Nephron progenitor cell (in vitro differentiated cells): ENCODE measurements around the gene GLDN.

Source experiments
- DNase-seq: peaks from one replicate; pipeline ENCODE4 v3.0.0; 2021
- H3K27ac Mint-ChIP-seq: 2 replicates; pipeline ENCODE4 v1.8.0; 2021; ENCODE audit warnings: mild to moderate bottlenecking, moderate library complexity, mixed read lengths
- H3K27me3 Mint-ChIP-seq: 2 replicates; pipeline ENCODE4 v1.8.0; 2021; ENCODE audit warnings: mild to moderate bottlenecking, low read depth, mixed read lengths; ENCODE audit not compliant: poor library complexity
- H3K36me3 Mint-ChIP-seq: 2 replicates; pipeline ENCODE4 v1.8.0; 2021; ENCODE audit warnings: low read depth, mixed read lengths
- H3K4me1 Mint-ChIP-seq: 2 replicates; pipeline ENCODE4 v1.8.0; 2021; ENCODE audit warnings: mixed read lengths
- H3K4me3 Mint-ChIP-seq: 2 replicates; pipeline ENCODE4 v1.8.0; 2021; ENCODE audit warnings: mild to moderate bottlenecking, moderate library complexity, mixed read lengths
- H3K9me3 Mint-ChIP-seq: 2 replicates; pipeline ENCODE4 v1.8.0; 2021; ENCODE audit warnings: mild to moderate bottlenecking, moderate library complexity, mixed read lengths
- TF ChIP-seq, protein P1 (sequence below): fragments of 200-600 bp; sonication (generic); IDR thresholded peaks from 2 replicates; pipeline ENCODE4 v1.5.0; 2021; ENCODE audit warnings: antibody characterized with exemption

Gene GLDN

DNA sequence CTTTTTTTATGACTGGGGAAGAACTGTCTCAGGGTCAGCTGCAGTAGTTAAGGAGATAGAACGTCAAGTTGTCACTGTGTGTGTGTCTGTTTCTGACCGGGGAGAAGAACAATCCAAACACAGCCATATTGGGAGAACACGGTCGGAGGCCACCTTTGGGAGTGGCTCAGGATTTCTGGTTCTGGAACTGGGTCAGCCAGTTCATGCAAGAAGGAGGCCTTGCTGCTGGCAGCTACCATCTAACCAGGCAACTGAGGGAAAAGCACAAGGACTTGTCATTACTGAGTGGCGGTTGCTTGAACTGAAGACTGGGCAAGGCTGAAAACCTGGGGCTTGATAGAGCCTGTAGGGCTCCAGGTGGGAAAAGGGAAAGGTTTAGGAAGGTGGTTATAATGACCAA, 24.6 kb downstream of the GLDN start:
- no peaks in the 10 kb centered on the region for H3K9me3 Mint-ChIP-seq
- no peak overlapping the region for H3K27ac Mint-ChIP-seq
- DNase-seq: no peak
- H3K27me3 Mint-ChIP-seq: peaks cover 3% of the 10 kb centered on the region
- no peaks in the 10 kb centered on the region for H3K36me3 Mint-ChIP-seq
- peaks cover 16% of the 10 kb centered on the region for H3K4me1 Mint-ChIP-seq
- H3K4me3 Mint-ChIP-seq: no peak overlapping the region
- TF ChIP-seq, protein P1, sequence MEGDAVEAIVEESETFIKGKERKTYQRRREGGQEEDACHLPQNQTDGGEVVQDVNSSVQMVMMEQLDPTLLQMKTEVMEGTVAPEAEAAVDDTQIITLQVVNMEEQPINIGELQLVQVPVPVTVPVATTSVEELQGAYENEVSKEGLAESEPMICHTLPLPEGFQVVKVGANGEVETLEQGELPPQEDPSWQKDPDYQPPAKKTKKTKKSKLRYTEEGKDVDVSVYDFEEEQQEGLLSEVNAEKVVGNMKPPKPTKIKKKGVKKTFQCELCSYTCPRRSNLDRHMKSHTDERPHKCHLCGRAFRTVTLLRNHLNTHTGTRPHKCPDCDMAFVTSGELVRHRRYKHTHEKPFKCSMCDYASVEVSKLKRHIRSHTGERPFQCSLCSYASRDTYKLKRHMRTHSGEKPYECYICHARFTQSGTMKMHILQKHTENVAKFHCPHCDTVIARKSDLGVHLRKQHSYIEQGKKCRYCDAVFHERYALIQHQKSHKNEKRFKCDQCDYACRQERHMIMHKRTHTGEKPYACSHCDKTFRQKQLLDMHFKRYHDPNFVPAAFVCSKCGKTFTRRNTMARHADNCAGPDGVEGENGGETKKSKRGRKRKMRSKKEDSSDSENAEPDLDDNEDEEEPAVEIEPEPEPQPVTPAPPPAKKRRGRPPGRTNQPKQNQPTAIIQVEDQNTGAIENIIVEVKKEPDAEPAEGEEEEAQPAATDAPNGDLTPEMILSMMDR: no peak

DNA sequence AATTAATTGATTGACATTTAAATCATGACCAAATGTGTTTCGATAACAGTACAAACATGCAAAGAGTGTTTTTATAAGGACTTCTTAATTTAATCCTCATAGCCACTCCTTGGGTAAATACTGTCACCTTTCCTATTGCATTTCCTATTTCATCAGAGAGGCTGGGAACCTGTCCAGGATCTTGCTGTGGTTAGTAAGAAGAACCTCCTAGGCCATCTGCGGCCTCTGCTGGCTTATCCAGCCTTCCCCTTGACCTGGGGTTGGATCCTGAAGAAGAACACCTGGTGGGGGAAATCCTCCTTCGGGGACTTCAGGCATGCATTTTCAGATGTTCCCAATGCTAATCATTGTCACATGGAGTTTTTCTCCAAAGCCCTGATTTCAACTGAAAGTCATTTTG, 25.5 kb downstream of the GLDN start:
- Mint-ChIP-seq H3K4me3 (no peak overlapping the region), H3K27ac (no peak overlapping the region), H3K36me3 (no peaks in the 10 kb centered on the region), H3K4me1 (peaks cover 16% of the 10 kb centered on the region), H3K27me3 (peaks cover 3% of the 10 kb centered on the region), H3K9me3 (no peaks in the 10 kb centered on the region)
- TF ChIP-seq, protein P1: no peak
- no peak for DNase-seq

DNA sequence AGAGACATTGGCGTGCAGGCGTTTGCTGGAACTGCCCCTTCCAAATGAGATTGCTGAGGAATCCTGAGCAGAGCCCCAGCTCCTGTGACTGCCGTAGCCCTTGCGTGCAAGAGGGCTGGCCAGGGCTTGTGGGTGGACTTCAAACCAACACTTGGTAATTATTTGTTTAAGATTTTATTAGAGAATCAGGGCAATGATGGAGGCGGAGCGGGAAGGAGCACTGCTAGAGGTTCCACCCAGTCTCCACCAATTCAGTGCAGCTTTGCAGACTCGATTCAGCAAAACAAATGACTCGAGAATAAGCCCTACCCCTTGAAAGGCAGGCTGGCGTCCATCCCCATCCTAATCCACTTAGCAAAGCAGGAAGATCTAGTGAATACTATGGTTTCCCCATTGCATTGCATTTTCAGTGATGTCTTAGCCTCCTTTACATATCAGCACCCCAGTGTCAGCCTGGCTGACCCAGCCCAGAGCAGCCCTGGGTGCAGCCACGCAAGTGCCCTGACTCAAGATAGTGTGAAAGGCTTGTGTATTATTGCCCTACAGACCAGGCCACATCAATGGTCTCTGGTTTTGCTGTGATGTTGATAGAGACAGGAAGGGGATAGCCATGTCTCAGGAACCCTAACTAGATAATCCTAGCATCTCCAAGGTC, 26.0 kb downstream of the GLDN start:
- Mint-ChIP-seq H3K36me3 (no peaks in the 10 kb centered on the region), H3K9me3 (no peaks in the 10 kb centered on the region), H3K4me3 (no peak overlapping the region), H3K4me1 (peaks cover 16% of the 10 kb centered on the region), H3K27ac (no peak overlapping the region), H3K27me3 (peaks cover 5% of the 10 kb centered on the region)
- DNase-seq: no peak
- TF ChIP-seq, protein P1: no peak

DNA sequence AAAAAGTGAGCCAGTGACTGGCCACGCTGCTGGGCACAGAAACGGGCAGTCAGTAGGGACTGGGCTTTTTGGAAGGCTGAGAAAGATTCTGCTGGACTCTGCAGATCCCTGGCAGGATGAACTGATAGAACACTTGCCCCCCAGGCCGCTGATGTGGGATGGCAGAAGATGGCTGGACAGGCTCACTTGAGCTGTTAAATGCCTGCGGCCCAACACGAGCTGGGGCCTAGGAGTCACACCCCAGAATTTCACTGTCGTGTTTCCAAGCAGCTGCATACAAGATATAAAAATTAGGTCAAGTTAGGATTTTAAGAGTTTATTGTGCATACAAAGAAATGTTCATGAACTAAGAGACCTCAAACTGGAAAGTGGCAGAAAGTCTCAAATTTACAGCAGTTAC, 26.9 kb downstream of the GLDN start:
- Mint-ChIP-seq H3K4me3 (no peak overlapping the region), H3K9me3 (no peaks in the 10 kb centered on the region), H3K27me3 (peaks cover 7% of the 10 kb centered on the region), H3K27ac (no peak overlapping the region), H3K36me3 (no peaks in the 10 kb centered on the region), H3K4me1 (peaks cover 16% of the 10 kb centered on the region)
- TF ChIP-seq, protein P1: no peak
- no peak for DNase-seq

DNA sequence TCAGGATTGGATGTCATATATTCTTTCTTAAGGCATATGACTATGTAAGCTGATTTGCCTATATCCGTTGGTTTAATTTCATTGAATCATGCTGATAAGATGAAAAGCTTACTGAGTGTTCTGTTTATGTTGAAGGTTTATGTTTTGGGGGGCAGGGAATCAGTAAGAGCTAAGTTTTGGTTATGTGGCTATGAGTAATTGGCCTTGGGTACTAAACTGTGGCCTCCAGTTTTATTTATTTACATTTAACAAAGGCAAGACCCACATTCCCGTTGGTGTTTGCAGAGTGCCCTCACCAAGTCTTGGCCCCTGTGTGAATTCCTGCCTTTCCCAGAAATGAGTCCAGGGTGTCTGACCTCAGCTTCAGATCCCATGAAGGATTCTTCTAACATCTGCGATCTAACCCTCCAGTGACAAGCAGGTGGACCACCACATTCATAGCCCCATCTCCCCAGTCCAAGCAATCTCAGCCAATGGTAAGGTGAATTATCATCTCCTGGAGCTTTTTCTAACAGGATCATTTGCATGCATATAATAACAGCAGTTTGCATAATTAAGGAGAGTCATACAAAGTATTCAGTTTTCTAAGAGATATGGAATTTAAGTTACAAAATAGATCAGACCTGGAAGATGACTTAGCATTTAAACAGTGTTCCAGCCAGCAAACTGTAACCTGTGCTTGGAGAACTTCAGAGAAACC, 27.4 kb downstream of the GLDN start:
- peaks cover 7% of the 10 kb centered on the region for H3K27me3 Mint-ChIP-seq
- H3K9me3 Mint-ChIP-seq: no peaks in the 10 kb centered on the region
- H3K27ac Mint-ChIP-seq: no peak overlapping the region
- H3K4me1 Mint-ChIP-seq: peaks cover 16% of the 10 kb centered on the region
- no peak overlapping the region for H3K4me3 Mint-ChIP-seq
- no peak for DNase-seq
- no peaks in the 10 kb centered on the region for H3K36me3 Mint-ChIP-seq
- TF ChIP-seq, protein P1: no peak

DNA sequence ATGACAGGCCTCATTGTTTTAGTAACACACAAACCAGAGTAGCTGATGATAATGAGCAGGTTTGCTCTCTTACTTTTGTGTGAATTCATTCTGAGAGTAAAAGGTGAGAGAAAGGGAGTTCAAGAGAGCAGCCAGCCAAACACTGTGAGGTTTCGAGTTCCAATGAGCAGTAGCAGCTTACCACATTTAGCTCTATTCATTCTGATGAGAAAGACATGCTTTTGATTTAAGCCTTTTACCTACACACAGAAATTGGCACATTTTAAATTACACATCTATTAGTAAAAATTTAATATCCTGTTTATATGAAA, 28.0 kb downstream of the GLDN start:
- Mint-ChIP-seq H3K4me1 (peaks cover 16% of the 10 kb centered on the region), H3K4me3 (no peak overlapping the region), H3K27ac (no peak overlapping the region), H3K36me3 (no peaks in the 10 kb centered on the region), H3K9me3 (no peaks in the 10 kb centered on the region), H3K27me3 (peaks cover 7% of the 10 kb centered on the region)
- no peak for DNase-seq
- TF ChIP-seq, protein P1: no peak
